ENCODE results near the gene ZNF232.
"Not testable (repeated sequence)": the region's sequence is repeated elsewhere in the genome, so short reads cannot be mapped to it uniquely, and the experiment has no call there.

Gene ZNF232

DNA sequence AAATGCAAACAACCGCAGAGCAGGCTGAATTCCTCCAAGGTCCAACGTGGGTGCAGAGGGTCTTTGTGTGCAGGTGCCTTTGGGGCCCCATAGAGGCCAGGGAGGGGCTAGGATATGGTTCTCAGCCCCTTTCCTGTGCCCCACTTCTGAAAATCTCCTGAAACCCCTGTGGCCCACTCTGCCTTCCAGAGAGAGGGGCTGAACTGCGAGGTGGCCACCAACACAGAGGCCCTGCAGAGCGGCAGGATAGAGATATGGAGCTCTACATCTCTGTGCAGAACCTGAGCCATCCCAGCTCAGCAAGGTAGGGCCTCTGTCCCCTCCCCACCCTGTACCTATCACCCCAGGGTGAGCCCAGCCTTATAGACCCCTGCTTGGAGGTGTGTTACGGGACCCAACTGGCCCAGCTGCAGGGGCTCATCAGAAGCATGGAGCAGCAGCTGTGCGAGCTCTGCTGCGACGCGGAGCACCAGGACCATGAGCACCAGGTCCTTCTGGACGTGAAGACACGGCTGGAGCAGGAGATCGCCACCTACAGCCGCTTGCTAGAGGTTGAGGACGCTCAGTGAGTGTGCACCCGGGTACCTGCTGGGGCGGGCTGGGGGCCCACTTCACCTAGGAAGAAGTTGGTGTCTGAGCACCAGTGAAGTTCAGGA is 9.6 kb upstream of the ZNF232 start:
- no peak for DNase-seq (ENCODE audit: low read depth, low spot score)
- TF ChIP-seq FOXP2 (optimal IDR thresholded peaks at IDR 0.05; ENCODE audit: control extremely low read depth, extremely low read length, insufficient read depth): no peak
- H3K9ac ChIP-seq (ENCODE audit: insufficient read length): no peak overlapping the region
- no peak overlapping the region for H3K4me3 ChIP-seq
- no peaks in the 10 kb centered on the region for H3K9me3 ChIP-seq (ENCODE audit: low read depth, low read length)
- H3K36me3 ChIP-seq (ENCODE audit: insufficient read depth, low read length): no peaks in the 10 kb centered on the region
- no peak overlapping the region for H3K27ac ChIP-seq

DNA sequence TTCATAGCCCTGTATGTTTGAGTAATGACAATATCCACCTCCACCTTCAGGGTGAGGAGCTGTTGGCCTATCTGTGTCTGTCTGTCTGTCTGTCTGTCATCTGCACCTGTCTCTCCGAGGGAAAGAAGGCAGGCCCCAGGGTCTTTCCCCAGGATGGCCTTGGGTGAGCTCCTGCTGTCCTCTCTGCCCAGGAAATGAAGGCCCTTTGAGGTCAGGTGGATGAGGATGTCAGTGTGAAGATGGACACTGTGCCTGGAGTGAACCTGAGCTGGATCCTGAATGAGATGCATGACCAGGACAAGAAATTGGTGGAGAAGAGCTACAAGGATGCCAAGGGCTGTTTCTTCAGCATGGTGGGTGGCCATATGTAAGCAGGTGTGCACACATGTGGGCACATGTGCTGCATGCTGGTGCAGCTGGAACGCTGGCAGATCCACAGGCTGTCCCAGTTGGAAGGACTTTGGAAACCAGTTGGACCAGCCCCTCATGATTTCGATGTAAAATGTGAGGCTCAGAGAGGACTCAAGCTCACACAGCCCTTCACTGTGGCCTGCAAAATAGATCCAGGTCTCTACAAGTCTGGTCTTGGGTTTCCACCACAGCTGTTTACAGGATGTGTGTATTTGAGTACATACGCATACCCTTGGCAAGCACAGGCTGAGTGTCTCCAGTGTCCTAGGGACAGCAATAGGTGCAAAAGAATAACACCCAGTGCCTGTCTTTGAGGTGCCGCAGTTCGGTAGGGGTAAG is 8.9 kb upstream of the ZNF232 start:
- not testable (repeated sequence) for H3K27ac ChIP-seq; DNase-seq (ENCODE audit: low read depth, low spot score); H3K9ac ChIP-seq (ENCODE audit: insufficient read length); H3K4me3 ChIP-seq; H3K36me3 ChIP-seq (ENCODE audit: insufficient read depth, low read length); H3K9me3 ChIP-seq (ENCODE audit: low read depth, low read length)

DNA sequence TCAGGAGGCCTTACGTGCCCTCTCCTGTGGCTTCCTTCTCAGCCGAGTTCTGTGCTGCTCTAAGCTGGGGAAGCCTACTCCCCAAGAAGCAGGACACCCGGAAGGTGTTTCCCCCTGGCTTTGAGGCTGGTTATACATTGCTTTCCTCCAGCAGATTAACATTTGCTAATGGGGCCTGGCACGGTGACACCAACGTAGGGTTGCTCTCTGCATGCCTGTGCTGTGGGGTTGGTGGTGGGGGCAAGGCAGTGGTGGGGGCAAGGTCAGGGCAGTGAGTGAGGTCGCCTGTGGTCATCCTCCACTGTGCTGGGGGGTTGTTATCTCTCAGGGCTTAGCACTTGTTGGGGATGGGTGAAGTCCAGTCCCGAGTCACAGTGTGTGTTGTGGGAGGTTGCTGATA is 8.4 kb upstream of the ZNF232 start:
- Histone ChIP-seq H3K27ac (no peak overlapping the region), H3K9me3 (ENCODE audit: low read depth, low read length) (no peaks in the 10 kb centered on the region), H3K36me3 (ENCODE audit: insufficient read depth, low read length) (no peaks in the 10 kb centered on the region), H3K9ac (ENCODE audit: insufficient read length) (no peak overlapping the region), H3K4me3 (no peak overlapping the region)
- DNase-seq (ENCODE audit: low read depth, low spot score): no peak
- TF ChIP-seq EZH2 (IDR thresholded peaks at IDR 0.05) (no peak), FOXP2 (optimal IDR thresholded peaks at IDR 0.05; ENCODE audit: control extremely low read depth, extremely low read length, insufficient read depth) (no peak), POLR2AphosphoS5 (IDR thresholded peaks at IDR 0.05; ENCODE audit: borderline replicate concordance, low read depth, low read length) (no peak)

DNA sequence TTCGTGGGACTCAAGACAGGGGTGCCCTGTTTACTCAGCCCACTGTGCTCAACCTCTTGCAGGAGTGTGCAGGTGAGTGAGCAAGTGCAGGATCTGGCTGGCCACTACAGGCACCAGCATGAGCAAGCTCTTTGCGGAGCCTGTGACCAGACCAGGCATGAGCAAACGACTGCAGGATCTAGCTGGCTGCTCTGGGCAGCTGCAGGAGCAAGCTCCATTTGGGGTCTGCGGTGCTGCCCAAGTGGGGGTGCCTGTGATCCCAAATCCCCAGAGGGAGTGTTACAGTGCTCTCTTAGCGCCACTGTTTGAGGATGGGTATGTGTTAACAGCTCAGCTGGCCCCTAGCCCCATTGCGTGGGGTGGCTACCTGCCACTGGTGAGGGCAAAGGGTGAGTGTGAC is 6.5 kb upstream of the ZNF232 start:
- Histone ChIP-seq H3K36me3 (ENCODE audit: insufficient read depth, low read length) (peaks cover 10% of the 10 kb centered on the region; the same call in 1 of the 2 replicates), H3K9ac (ENCODE audit: insufficient read length) (no peak overlapping the region), H3K4me3 (no peak overlapping the region), H3K9me3 (ENCODE audit: low read depth, low read length) (no peaks in the 10 kb centered on the region), H3K27ac (no peak overlapping the region)
- DNase-seq (ENCODE audit: low read depth, low spot score): no peak
- TF ChIP-seq POLR2AphosphoS5 (IDR thresholded peaks at IDR 0.05; ENCODE audit: borderline replicate concordance, low read depth, low read length) (no peak), EZH2 (IDR thresholded peaks at IDR 0.05) (no peak), FOXP2 (optimal IDR thresholded peaks at IDR 0.05; ENCODE audit: control extremely low read depth, extremely low read length, insufficient read depth) (no peak)

DNA sequence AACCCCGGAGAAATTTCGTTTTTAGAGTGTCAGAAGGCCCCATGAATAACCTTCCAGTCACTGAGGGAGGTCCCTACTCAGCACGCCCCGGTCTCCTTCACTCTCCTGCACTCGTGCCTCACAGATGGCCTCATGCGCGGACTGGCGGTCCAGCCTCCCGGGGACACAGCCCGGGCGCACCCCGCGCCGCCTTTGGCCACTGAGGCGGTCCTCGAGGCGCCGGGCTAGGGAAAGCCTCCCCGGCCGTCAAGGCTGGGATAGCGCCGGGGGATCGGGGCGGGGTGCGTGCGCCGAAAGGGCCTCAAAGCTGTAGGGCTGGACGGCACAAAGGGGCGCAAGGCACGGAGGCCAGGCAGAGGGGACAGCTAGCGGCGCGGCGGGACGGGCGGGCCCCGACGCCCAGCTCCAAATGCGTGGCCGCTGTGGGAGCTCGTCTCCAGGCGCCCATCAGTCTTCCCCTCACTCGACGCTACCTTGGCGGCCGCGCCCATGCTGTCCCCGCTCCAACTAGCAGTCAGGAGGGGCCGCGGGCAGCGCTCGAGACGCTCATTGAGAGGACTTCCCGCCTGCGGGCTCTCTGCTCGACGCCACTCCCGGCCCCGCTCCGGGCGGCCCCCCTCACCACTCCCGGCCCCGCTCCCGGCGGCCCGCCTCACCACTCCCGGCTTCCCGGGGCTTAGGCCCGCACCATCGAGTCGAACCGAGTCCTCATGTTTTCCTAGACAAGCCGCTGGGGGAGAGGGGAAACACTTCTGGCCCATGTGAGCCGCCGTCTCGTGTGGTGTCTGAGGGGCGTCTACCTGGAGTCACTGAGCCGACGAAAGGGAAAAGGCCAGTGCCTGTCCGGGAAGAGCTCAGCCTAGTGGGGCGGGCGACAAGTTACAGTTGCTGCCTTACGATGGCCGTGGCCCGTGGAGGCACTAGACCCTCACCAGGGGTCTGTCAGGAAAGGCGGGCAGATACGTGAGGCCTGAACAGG is 4.3 kb upstream of the ZNF232 start, which contains the start of gene USP6:
USP6 (plus strand) TSS at position 360 of the 979 bp plus-strand sequence. CDS start 14,336 bp downstream, outside the sequence.
- Histone ChIP-seq H3K9ac (ENCODE audit: insufficient read length) (no peak within 1 kb of the TSS), H3K9me3 (ENCODE audit: low read depth, low read length) (no peaks in the 10 kb centered on the region), H3K36me3 (ENCODE audit: insufficient read depth, low read length) (peaks cover 12% of the 10 kb centered on the region; the same call in 1 of the 2 replicates), H3K4me3 (no peak within 1 kb of the TSS), H3K27ac (no peak within 1 kb of the TSS)
- TF ChIP-seq POLR2AphosphoS5 (IDR thresholded peaks at IDR 0.05; ENCODE audit: borderline replicate concordance, low read depth, low read length) (no peak), FOXP2 (optimal IDR thresholded peaks at IDR 0.05; ENCODE audit: control extremely low read depth, extremely low read length, insufficient read depth) (no peak), EZH2 (IDR thresholded peaks at IDR 0.05) (no peak)
- no peak for DNase-seq (ENCODE audit: low read depth, low spot score)

DNA sequence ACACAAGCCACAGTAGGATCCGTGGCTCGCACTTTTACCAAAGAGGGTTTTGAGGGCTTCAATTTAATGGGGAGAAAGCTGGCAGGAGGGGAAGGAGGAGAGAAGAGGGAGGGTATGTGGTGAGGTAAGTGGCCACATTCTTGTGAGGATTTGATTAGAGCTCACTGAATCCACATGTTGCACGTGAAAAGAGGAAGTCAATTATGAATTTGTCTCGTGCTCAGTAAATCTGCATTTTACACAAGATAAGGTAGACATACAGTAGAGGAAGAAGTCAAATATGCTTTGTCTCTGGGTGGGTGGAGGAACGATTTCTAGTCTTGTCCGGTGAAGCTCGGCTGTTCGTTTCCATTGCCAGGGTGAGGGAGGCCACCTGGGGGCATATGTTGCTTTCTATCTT is 862 bp downstream of the ZNF232 start:
- 0 out of 2 replicates have a peak, but pooled peaks cover 6% of the 10 kb centered on the region for H3K9me3 ChIP-seq (ENCODE audit: low read depth, low read length)
- no peak for DNase-seq (ENCODE audit: low read depth, low spot score)
- H3K36me3 ChIP-seq (ENCODE audit: insufficient read depth, low read length): peaks cover 61% of the 10 kb centered on the region
- TF ChIP-seq EZH2 (IDR thresholded peaks at IDR 0.05): no peak
- no peak for TF ChIP-seq FOXP2 (optimal IDR thresholded peaks at IDR 0.05; ENCODE audit: control extremely low read depth, extremely low read length, insufficient read depth)
- no peak for TF ChIP-seq POLR2AphosphoS5 (IDR thresholded peaks at IDR 0.05; ENCODE audit: borderline replicate concordance, low read depth, low read length)
- H3K27ac ChIP-seq: no peak overlapping the region
- H3K9ac ChIP-seq (ENCODE audit: insufficient read length): peak overlapping the region; percentile 81
- H3K4me3 ChIP-seq: peak overlapping the region; percentile 88

DNA sequence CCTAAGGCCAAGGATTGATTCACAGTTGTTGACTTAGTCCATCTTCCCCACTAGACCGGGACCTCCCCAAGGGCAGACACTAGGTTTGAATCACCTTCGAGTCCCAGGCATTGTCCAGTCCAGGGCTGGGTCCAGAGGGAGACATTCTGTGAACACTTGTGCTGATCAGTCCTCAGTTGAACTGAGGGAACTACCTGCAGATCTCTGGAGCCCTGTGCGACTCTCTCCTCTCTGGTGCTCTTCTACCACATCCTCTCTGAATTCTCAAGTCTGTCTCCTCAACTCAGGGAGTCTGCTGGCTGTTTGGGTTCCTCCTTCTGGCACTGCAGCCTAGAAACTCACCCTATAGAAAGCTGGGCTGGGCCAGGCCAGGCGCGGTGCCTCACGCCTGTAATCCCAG is 10.8 kb downstream of the ZNF232 start:
- no peaks in the 10 kb centered on the region for H3K9me3 ChIP-seq (ENCODE audit: low read depth, low read length)
- no peak overlapping the region for H3K4me3 ChIP-seq
- peaks cover 6% of the 10 kb centered on the region for H3K36me3 ChIP-seq (ENCODE audit: insufficient read depth, low read length)
- DNase-seq (ENCODE audit: low read depth, low spot score): no peak
- H3K9ac ChIP-seq (ENCODE audit: insufficient read length): no peak overlapping the region
- H3K27ac ChIP-seq: no peak overlapping the region
- TF ChIP-seq FOXP2 (optimal IDR thresholded peaks at IDR 0.05; ENCODE audit: control extremely low read depth, extremely low read length, insufficient read depth): no peak
- no peak for TF ChIP-seq EZH2 (IDR thresholded peaks at IDR 0.05)
- no peak for TF ChIP-seq POLR2AphosphoS5 (IDR thresholded peaks at IDR 0.05; ENCODE audit: borderline replicate concordance, low read depth, low read length)

DNA sequence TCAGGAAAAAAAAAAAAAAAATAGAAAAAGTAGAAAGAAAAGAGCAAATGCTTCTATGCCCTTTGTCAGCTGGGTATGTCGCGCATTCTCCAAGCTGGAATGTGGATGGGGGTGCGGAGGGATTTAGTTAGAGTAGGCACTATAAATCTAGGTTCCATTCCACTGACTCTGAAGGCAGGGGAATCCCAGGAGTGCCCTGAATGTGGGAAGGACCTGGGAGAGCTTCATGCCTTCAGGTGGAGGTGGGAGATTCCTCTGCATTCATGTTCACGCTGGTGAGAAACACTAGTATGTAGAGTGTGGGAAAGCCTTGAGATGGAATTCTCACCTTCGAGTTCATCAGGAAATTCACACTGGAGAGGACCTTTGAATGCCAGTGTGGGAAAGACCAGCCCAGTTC is 12.4 kb downstream of the ZNF232 start:
- no peak overlapping the region for H3K4me3 ChIP-seq
- H3K9me3 ChIP-seq (ENCODE audit: low read depth, low read length): 0 out of 2 replicates have a peak, but pooled peaks cover 2% of the 10 kb centered on the region
- no peak overlapping the region for H3K9ac ChIP-seq (ENCODE audit: insufficient read length)
- DNase-seq (ENCODE audit: low read depth, low spot score): no peak
- TF ChIP-seq FOXP2 (optimal IDR thresholded peaks at IDR 0.05; ENCODE audit: control extremely low read depth, extremely low read length, insufficient read depth) (no peak), EZH2 (IDR thresholded peaks at IDR 0.05) (no peak), POLR2AphosphoS5 (IDR thresholded peaks at IDR 0.05; ENCODE audit: borderline replicate concordance, low read depth, low read length) (no peak)
- H3K27ac ChIP-seq: no peak overlapping the region
- no peaks in the 10 kb centered on the region for H3K36me3 ChIP-seq (ENCODE audit: insufficient read depth, low read length)
